IPS-15b (cell line): ENCODE data around the gene SMC1A.

Experiments
- H3K27me3 ChIP-seq: one replicate; pipeline ENCODE4 v1.6.1; 2013; ENCODE audit warnings: low read length; ENCODE audit not compliant: control insufficient read depth, insufficient read depth
- H3K36me3 ChIP-seq: one replicate; pipeline ENCODE4 v1.6.1; 2013; ENCODE audit warnings: low read length; ENCODE audit not compliant: control insufficient read depth, insufficient read depth
- H3K4me1 ChIP-seq: one replicate; pipeline ENCODE4 v1.6.1; 2013; ENCODE audit warnings: mild to moderate bottlenecking, low read length; ENCODE audit not compliant: control insufficient read depth, insufficient read depth
- H3K4me3 ChIP-seq: one replicate; pipeline ENCODE4 v1.5.1; 2013; ENCODE audit warnings: low read depth, low read length
- H3K9ac ChIP-seq: one replicate; pipeline ENCODE4 v1.6.1; 2013; ENCODE audit warnings: low read depth, mild to moderate bottlenecking, low read length
- H3K9me3 ChIP-seq: one replicate; pipeline ENCODE4 v1.6.1; 2013; ENCODE audit warnings: mild to moderate bottlenecking, low read length; ENCODE audit not compliant: control insufficient read depth, insufficient read depth

The SMC1A gene

GRCh38 chrX:53330331-53330730 is 92.1 kb downstream of the SMC1A start:
- Histone ChIP-seq H3K36me3 (no peaks in the 10 kb centered on the region), H3K27me3 (peaks cover 3% of the 10 kb centered on the region), H3K9ac (no peak overlapping the region), H3K4me3 (no peak overlapping the region), H3K4me1 (no peaks in the 10 kb centered on the region), H3K9me3 (no peaks in the 10 kb centered on the region)

GRCh38 chrX:53324803-53325202 is 97.7 kb downstream of the SMC1A start:
- H3K27me3 ChIP-seq, result peaks cover 19% of the 10 kb centered on the region
- no peak overlapping the region for H3K9ac ChIP-seq
- H3K9me3 ChIP-seq, result no peaks in the 10 kb centered on the region
- no peaks in the 10 kb centered on the region for H3K36me3 ChIP-seq
- H3K4me3 ChIP-seq, result no peak overlapping the region
- H3K4me1 ChIP-seq, result peaks cover 5% of the 10 kb centered on the region
